ENCODE data around the gene CRB3.

GRCh38 chr19:6479836-6480398 is 15.8 kb downstream of the CRB3 start:
- TF ChIP-seq POLR2A (IDR thresholded peaks at IDR 0.05) (no peak), CTCF (IDR thresholded peaks at IDR 0.05) (no peak), EP300 (IDR thresholded peaks at IDR 0.05; ENCODE audit: low read depth) (no peak)
